Effector CD4-positive, alpha-beta T cell (primary cell): ENCODE results near the gene THRB. TPM values are rescaled to one million over a fixed set of nuclear protein-coding genes. Genes with fewer than 3 reads are reported as not detected.

Experiments
- DNase-seq: peaks from one replicate; pipeline ENCODE4 v3.0.0-alpha.2; 2020
- total RNA-seq: gene quantifications from one replicate; lab custom pipeline; 2026; lab: John Stamatoyannopoulos, UW

THRB gene
- not detected for total RNA-seq

GRCh38 chr3:24494618-24495325, at the start of gene THRB:
Gene THRB (minus strand): TSS chr3:24494850.
- DNase-seq = no peak

DNA sequence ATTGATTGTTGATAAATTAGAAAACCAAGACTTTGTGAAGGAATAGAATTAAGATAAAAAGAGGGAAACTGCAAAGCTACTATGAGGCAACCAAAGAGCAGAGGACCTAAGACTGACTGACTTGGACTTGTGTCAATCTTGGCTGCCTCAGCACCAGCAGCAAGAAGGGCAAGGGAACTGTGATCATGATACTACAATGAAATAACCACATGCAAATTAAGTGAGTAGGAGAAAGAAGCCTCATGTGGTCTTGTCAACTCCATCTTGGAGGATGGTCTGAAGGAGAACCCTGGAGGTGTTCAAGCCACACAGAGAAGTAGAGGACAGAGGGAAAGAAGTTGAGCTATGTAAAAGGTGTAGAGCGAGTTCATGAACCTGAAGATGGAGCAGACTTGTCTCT, 47.3 kb upstream of the THRB start:
- DNase-seq = no peak

DNA sequence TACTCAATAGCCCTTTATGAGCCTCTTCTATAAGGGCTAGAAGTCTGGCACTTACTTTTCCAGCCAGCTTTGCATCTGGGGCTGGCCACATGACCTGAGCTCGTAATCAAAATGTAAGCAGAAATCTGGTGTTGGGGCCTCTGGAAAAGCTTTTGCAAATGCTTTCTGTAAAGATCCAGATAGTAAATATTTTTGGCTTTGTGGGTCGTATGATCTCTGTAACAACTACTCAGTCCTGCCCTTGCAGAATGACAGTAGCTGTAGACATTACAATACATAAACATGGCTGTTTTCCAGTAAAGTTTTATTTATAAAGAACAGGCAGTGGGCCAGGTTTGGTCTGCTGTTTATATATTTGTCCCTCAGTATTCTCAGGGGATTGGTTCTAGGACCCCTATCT, 46.2 kb upstream of the THRB start:
- DNase-seq = no peak

GRCh38 chr3:24539699-24540098, 45.0 kb upstream of the THRB start:
- DNase-seq = no peak

DNA sequence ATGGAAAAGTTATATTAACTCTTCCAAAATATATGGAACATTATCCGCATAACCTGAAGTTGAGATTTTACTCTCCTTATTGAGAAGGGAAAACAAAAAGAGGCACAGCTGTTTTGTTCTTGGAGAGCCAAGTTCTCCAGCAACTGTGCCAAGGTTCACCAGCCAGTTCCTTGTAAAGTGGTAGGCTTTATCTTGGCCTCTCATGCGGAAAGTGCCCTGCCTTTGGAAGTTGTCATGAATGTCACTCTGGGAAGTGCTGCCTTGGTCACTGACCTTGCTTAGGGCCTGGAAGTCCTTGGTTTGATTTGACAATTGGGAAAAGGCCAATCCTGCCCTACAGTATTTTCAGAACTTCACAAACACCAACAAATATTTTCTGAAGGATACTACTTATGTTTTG, 44.2 kb upstream of the THRB start:
- DNase-seq = no peak

GRCh38 chr3:24533561-24534193, 39.0 kb upstream of the THRB start:
- DNase-seq = no peak

DNA sequence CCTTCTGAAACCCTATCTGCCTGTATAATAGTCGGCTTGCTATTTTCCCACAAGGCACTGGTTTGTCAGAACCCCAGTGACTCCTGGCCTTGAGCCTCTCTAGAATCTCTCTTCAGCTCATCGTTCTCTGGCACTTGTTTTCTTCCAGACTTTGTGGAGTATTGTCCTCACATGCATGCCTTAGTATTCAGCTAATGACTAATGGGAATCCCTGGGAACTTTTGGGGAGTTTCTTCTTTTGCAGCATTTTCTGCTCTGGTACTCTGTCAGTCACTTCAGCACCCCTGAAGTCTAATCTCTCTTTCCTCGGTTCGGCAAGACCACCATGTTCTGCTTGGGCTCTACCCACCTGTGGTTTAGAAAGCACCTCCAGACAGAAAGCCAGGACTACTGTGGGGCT, 35.8 kb upstream of the THRB start:
- no peak for DNase-seq

DNA sequence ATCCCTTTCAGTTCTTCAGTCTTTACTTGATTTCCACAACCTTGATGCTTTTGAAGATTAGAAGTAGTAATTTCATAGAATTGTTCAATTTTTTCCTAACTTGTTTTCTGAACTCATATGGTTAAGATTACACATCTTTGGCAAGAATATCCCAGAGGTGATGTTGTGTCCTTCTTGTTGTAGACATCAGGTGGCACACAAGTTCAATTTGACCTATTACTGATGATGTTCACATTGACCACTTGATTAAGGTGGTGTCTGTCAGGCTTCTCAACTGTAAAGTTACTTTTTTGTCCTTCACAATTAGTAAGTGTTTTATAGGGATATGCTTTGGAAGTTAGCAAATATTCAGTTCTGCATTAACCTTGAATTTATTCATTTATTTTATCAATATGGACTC, 34.6 kb upstream of the THRB start:
- DNase-seq = no peak

DNA sequence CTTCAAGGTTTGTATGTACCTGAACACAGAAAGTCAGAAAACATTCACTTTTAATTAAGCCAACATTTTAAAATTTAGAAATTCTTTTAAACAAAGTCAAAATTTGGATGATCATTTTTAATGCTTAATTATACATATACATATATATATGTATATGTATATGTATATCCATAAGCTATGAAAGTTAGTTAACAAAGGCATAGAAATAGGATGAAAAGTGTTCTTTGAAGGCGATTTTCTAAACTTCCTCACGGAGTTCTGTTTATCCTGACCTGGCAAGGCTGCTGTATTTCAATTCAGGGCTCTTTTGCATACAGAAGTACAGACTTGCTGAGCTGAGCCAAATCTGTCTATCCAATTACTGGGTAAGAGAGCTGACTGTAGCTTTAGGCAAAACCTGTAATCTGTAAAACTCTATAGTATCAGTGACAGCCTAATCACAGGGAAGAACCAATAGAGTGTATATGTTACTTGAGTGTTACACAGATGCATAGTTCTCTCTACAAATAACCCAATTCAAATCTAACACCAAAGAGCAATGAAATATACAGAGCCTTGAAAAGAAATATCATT, 32.1 kb upstream of the THRB start:
- DNase-seq = no peak

DNA sequence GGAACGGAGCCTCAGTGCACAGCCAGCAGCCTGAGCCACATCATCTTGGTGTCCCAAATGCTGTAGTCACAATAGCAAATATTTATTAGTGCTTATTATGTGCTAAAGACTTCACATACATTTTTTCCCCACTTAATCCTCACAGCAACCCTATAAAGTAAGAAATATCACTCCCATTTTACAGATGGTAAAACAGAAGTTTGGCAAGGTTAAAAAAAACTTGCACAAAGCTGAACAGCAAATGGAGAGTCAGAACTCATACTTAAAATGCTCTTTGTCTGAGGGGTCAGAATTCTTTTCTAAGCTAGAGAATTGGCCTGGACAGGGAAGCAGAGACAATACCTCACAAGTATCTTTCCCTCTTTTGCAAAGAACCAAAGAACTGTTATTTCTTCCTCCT, 30.9 kb upstream of the THRB start:
- DNase-seq = no peak

DNA sequence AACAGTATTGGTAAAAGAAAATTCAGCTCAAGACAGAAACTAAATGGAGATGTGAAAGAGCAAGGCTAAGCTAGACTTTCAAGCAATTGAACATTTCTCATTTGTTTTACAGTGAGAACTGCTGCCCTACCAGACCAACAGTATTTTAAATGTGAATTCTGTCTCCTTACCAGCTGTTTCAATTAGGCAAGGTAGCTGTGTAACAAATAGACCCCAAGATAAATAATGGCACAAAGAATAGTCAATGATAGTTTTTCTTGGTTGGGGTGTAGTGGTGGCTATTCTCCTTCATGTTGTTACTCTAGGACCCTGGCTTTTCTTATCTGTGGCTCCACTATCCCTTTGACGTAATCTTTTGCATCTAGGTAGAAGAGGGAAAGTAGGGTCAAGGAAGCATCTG, 30.4 kb upstream of the THRB start:
- DNase-seq = no peak

DNA sequence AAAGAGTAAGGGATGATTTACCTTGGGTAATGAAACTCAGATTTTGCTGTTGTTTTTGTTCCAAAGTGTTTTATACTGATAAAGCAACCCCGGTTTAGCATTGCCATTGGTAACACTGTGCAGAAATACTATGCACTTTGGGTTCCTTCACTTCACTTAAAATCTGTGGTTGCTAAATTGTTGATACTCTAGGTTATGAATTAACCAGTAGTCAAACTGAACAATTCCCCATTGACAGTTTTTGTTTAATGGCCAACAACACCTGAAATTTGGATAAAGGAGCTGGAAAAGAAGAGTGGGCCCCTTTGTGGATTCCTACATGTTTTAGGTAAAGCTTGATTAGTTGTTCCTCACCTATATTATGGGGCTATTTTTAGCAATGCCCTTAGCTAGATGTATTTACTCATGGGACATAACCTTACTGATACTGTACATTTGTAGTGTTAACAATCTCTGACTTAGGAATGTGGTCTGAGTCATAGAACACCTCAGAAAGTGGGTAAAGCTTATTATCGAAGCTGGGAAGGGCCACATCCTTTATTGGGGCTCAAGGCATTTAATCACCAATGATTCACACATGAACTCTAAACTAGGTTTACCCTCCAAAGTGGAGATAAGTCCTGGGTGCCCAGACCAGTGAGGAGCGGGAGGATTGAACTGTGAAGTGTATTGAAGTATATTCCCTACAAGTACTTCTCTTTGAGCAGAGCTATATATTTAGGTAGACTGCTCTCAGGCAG, 29.5 kb upstream of the THRB start:
- DNase-seq = no peak

DNA sequence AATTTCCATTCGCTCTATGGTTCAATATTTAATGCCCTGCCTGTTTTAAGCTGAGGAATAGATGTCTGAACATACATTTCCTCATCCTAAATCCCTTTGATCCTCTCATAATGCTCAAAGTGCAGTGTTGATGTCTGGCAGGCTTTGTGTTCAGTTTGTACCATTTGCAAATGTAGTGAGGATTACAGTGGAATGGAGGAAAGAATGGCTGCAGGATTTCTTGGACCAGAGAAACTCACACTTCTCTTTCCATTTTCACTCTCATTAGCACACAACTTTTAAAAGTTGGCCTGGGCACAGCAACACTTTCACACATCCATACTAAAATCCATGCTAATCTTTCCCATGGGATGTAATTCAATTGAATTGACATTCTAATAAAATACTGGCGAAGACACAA, 28.6 kb upstream of the THRB start:
- DNase-seq = no peak

- no peak for DNase-seq
Observed at GRCh38 chr3:24522146-24522579, 27.5 kb upstream of the THRB start.

DNA sequence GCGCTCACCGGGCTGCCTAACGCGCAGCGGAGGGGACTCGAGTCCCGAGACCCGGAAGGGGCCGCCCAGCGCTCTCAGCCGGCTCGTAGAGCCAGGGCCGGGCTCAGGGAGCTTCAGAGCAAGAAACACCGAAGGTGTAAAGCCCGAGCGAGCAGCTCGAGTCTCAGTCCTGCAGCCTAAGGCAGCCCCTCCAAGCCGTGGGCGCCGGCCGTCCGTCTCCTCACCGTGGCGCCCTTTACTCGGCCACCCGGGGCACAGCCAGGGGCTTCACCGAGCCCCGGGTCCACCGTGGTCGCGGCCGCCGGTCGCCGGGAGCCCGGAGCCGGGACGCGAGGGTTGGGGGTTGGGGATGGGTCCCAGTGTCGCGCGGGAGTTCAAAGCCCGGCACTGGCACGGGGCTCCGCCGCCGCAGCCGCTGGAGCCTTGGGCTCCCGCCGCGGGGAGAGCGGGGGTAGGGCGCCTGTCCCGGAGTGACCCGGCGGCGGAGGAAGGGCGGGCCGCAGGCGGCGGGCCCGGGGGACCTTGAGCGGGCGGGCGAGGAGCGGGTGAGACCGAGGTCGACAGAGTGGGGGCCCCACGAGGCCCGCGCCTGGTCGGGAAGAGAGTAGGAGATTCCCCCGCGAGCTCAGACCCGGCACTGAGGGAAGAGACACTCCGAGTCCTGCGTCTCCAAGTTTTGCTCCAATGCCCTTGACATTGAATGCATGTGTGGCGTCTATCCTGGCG, 26.9 kb upstream of the THRB start:
- DNase-seq = no peak

DNA sequence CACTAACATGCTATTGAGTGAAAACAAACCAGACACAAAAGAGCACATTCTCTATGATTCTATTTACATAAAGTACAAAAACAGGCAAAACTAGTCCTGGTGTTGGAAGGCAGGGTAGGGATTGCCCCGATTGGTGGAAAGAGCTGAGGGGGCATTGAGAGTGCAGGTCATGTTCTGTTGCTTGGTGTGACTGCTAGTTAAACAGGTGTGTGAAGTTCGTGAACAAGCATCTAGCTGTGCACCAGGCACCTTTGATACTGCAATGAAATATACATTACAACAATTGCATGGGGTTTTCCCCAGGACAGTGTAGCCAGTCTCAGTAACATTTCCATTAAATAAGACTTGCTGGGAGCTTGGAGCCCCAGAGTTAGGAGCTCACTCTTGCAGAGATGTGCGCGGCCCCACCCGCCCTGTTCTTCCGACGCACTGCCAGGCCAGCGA, 26.3 kb upstream of the THRB start:
- no peak for DNase-seq

- DNase-seq = no peak
Observed at GRCh38 chr3:24520101-24520495, 25.4 kb upstream of the THRB start.

DNA sequence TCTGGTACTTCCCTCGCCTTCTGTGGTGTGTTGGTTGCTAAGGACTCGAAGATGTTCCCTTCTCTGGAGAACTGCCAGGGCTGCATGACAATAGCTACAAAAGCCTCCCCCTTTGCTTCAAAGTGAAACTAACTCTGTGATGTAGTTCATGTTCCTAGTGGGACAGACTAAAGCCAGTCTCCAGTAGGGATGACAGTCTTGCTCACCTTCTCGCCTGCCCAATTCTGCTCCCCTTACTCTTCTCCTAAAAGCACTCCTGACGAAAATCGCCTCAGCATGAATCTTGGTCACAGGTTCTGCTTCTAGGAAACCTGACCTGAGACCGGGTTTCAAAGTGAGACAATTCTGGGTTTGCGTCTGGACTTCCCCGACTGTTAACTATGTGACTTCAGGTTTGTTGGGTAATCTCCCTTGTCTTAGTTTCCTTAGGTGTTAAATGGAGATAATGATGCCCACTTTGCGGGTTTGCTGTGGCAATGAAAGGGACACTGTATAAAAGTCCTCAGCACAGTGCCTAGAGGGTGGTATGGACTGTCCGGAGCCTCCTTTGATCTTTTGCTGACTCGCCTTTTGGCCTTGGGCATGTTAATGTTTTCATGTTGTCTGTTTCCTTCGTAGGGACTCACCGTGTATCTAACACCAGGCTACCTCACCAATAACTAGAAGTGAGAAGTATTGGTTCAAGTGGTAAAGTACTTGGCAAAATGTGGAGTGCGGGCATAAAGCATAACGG, 24.9 kb upstream of the THRB start:
- DNase-seq = no peak

DNA sequence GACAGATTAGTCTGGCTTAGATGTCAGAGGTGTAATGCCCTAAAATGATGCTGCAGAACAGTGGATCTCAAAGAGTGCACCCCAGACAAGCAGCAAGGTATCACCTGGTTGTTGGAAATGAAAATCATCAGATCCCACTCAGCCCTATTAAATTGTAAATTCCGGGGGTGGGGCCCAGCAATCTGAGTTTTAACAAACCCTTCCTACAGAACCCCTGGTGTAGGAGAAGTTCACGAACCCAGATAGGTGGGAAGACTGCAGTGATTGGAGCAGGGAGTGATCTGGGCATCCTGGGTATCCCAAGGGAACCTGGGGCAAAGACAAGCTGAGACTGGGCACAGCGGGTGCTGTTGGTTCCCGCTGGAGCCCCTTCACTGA, 24.3 kb upstream of the THRB start:
- DNase-seq = no peak

- DNase-seq = no peak
Observed at GRCh38 chr3:24514119-24514518, 19.5 kb upstream of the THRB start.

DNA sequence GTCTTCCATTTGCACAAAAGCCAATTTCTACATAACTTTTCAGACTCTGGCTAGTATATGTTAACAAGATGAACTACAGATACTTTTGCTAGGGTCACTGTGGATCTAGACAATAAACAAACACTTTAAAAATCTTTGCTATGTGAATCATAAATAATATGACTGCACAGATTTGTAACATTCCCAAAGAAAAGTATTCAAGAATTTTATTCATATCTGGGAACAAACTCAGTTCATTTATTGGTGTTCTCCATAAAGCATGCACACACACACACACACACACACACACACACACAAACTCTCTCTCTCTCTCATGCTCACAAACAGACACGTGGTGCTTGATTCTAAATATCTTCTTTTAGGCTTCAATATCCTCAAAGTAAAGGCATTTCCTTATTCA, 18.8 kb upstream of the THRB start:
- no peak for DNase-seq

DNA sequence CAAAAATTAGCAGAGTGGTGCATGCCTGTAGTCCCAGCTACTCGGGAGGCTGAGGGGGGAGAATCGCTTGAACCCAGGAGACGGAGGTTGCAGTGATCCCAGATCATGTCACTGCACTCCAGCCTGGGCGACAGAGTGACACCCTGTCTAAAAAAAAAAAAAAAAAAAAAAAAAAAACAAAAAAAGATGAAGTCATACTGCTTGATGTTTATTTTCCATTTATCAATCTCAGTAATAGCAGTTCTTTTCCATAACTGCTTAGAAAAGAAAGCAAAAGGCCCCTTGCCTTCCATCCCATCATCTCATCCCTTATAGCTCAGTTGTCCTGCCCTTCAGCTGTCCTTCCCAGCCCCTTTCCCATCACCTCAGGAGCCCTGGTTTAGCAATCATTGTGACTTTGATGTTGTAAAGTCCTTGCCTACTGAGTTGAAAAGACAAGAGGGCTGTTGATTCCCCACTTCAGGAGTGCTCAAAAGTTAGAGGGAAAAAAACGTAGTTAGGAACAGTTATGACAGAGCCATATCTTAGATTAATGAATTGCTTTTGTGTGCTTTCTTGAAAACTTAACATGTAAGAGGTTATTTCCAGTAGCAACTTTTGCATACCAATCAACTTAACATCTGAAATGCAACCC, 18.0 kb upstream of the THRB start:
- DNase-seq = no peak
